ENCODE measurements around the gene RUNX1.

DNA sequence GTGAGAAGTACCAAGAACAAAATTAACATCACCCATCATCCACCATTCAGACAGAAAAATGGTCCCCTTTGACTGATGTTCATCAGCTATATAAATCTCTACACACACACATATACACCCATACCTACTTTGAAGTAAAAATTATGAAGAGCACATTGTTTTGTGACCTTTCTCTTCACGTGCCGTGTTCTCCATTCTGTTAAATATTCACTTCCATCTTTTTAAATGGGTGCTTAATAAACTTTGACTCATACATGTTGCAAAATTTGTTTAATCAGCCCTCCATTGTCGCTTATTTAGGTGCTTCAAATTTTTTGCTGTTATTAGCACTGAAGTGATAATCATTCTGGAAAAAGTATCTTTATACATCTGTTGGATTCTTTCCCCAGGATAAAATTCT is 300.2 kb downstream of the RUNX1 start:
- no peak for TF ChIP-seq EZH2 (IDR thresholded peaks at IDR 0.05; ENCODE audit: borderline replicate concordance, control insufficient read depth, low read depth, low read length)
- no peak for TF ChIP-seq TAF1 (IDR thresholded peaks at IDR 0.05; ENCODE audit: borderline replicate concordance, low read depth, low read length)
- no peak for TF ChIP-seq BHLHE40 (IDR thresholded peaks at IDR 0.05; ENCODE audit: borderline replicate concordance in 1 of 2, low read depth in 2 of 2, low read length in 1 of 2)
- TF ChIP-seq, protein P1, sequence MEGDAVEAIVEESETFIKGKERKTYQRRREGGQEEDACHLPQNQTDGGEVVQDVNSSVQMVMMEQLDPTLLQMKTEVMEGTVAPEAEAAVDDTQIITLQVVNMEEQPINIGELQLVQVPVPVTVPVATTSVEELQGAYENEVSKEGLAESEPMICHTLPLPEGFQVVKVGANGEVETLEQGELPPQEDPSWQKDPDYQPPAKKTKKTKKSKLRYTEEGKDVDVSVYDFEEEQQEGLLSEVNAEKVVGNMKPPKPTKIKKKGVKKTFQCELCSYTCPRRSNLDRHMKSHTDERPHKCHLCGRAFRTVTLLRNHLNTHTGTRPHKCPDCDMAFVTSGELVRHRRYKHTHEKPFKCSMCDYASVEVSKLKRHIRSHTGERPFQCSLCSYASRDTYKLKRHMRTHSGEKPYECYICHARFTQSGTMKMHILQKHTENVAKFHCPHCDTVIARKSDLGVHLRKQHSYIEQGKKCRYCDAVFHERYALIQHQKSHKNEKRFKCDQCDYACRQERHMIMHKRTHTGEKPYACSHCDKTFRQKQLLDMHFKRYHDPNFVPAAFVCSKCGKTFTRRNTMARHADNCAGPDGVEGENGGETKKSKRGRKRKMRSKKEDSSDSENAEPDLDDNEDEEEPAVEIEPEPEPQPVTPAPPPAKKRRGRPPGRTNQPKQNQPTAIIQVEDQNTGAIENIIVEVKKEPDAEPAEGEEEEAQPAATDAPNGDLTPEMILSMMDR (IDR thresholded peaks at IDR 0.05 in 2 of 3, conservative IDR thresholded peaks at IDR 0.05 in 1 of 3; ENCODE audit: control insufficient read depth in 2 of 3, extremely low read depth in 1 of 3, insufficient read depth in 1 of 3, low read depth in 3 of 3, low read length in 3 of 3) = no peak
- no peak for TF ChIP-seq YY1 (IDR thresholded peaks at IDR 0.05; ENCODE audit: low read depth, low read length)
- no peak for TF ChIP-seq RAD51 (IDR thresholded peaks at IDR 0.05)
- TF ChIP-seq CHD1 (IDR thresholded peaks at IDR 0.05; ENCODE audit: low read depth, low read length) = no peak
- TF ChIP-seq CHD4 (IDR thresholded peaks at IDR 0.05) = no peak
- TF ChIP-seq, protein P2, sequence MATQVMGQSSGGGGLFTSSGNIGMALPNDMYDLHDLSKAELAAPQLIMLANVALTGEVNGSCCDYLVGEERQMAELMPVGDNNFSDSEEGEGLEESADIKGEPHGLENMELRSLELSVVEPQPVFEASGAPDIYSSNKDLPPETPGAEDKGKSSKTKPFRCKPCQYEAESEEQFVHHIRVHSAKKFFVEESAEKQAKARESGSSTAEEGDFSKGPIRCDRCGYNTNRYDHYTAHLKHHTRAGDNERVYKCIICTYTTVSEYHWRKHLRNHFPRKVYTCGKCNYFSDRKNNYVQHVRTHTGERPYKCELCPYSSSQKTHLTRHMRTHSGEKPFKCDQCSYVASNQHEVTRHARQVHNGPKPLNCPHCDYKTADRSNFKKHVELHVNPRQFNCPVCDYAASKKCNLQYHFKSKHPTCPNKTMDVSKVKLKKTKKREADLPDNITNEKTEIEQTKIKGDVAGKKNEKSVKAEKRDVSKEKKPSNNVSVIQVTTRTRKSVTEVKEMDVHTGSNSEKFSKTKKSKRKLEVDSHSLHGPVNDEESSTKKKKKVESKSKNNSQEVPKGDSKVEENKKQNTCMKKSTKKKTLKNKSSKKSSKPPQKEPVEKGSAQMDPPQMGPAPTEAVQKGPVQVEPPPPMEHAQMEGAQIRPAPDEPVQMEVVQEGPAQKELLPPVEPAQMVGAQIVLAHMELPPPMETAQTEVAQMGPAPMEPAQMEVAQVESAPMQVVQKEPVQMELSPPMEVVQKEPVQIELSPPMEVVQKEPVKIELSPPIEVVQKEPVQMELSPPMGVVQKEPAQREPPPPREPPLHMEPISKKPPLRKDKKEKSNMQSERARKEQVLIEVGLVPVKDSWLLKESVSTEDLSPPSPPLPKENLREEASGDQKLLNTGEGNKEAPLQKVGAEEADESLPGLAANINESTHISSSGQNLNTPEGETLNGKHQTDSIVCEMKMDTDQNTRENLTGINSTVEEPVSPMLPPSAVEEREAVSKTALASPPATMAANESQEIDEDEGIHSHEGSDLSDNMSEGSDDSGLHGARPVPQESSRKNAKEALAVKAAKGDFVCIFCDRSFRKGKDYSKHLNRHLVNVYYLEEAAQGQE (IDR thresholded peaks at IDR 0.05; ENCODE audit: low read depth, low read length) = no peak
- TF ChIP-seq SMARCA5 (IDR thresholded peaks at IDR 0.05) = no peak
- no peak for TF ChIP-seq SIN3A (IDR thresholded peaks at IDR 0.05; ENCODE audit: low read depth, low read length)
- TF ChIP-seq, protein P3, sequence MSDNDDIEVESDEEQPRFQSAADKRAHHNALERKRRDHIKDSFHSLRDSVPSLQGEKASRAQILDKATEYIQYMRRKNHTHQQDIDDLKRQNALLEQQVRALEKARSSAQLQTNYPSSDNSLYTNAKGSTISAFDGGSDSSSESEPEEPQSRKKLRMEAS (IDR thresholded peaks at IDR 0.05; ENCODE audit: low read depth, low read length) = no peak
- TF ChIP-seq, protein P4, sequence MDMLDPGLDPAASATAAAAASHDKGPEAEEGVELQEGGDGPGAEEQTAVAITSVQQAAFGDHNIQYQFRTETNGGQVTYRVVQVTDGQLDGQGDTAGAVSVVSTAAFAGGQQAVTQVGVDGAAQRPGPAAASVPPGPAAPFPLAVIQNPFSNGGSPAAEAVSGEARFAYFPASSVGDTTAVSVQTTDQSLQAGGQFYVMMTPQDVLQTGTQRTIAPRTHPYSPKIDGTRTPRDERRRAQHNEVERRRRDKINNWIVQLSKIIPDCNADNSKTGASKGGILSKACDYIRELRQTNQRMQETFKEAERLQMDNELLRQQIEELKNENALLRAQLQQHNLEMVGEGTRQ (IDR thresholded peaks at IDR 0.05; ENCODE audit: borderline replicate concordance, low read depth, low read length) = no peak

Measured in GM12878 (cell line).